ENCODE measurements around the gene TMEM235. TPM values are rescaled to one million over a fixed set of nuclear protein-coding genes. Genes with fewer than 3 reads are reported as not detected.

Gene TMEM235
- total RNA-seq, 3 donors from 2014 or later, result not detected

DNA sequence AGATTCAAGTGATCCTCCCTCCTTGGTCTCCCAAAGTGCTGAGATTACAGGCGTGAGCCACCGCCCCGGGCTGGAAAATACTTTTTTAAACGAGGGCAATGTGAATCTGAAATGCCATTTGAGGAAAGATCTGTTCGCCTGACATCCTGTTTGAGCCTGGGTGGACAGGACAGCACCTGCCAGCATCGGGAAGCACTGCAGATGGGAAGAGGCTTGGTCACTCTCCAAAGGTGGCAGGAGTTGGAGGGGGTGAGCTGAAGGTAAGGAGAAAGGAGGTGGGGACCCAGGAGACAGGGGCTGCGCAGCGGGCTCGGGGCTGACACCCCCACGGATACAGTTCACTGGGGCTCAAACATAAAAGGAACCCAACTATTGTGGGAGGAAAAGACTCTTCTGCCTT, 21.3 kb upstream of the TMEM235 start:
- H3K4me3 ChIP-seq, result no peak overlapping the region
- intact Hi-C loops (cut with DNase I; ENCODE audit: low total_unique reads), result no loop called here
- H3K27me3 ChIP-seq, result no peaks in the 10 kb centered on the region
- no peaks in the 10 kb centered on the region for H3K9me3 ChIP-seq
- no peak for DNase-seq (ENCODE audit: low spot score in 2 of 2)
- no peaks in the 10 kb centered on the region for H3K36me3 ChIP-seq
- peaks cover 3 to 4% of the 10 kb centered on the region in 2 donors for H3K4me1 ChIP-seq
- no peak overlapping the region for H3K27ac ChIP-seq
- TF ChIP-seq POLR2AphosphoS5 (IDR thresholded peaks at IDR 0.05) (no peak), POLR2A (IDR thresholded peaks at IDR 0.05) (no peak)
- TF ChIP-seq, protein P1, sequence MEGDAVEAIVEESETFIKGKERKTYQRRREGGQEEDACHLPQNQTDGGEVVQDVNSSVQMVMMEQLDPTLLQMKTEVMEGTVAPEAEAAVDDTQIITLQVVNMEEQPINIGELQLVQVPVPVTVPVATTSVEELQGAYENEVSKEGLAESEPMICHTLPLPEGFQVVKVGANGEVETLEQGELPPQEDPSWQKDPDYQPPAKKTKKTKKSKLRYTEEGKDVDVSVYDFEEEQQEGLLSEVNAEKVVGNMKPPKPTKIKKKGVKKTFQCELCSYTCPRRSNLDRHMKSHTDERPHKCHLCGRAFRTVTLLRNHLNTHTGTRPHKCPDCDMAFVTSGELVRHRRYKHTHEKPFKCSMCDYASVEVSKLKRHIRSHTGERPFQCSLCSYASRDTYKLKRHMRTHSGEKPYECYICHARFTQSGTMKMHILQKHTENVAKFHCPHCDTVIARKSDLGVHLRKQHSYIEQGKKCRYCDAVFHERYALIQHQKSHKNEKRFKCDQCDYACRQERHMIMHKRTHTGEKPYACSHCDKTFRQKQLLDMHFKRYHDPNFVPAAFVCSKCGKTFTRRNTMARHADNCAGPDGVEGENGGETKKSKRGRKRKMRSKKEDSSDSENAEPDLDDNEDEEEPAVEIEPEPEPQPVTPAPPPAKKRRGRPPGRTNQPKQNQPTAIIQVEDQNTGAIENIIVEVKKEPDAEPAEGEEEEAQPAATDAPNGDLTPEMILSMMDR (IDR thresholded peaks at IDR 0.05), result no peak

DNA sequence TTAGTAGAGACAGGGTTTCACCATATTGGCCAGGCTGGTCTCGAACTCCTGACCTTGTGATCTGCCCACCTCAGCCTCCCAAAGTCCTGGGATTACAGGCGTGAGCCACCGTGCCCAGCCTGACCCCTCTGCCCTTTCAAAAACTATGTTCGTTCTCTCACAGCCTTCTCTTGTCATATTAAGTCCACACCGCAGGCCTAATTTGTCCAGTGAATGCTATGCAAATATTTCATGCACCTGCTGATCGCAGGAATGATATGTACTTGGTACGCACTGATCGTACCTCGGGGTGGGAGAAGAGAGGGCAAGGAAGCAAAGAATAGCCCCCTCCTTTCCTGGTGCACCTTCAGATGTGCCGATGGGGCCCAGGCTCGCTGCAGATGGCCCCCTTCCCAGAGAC, 20.4 kb upstream of the TMEM235 start:
- no peak overlapping the region for H3K27ac ChIP-seq
- peaks cover 3 to 4% of the 10 kb centered on the region in 2 donors for H3K4me1 ChIP-seq
- no peak for DNase-seq (ENCODE audit: low spot score in 2 of 2)
- H3K27me3 ChIP-seq, result no peaks in the 10 kb centered on the region
- no peaks in the 10 kb centered on the region for H3K36me3 ChIP-seq
- no peak overlapping the region for H3K4me3 ChIP-seq
- intact Hi-C loops (cut with DNase I; ENCODE audit: low total_unique reads), result no loop called here
- no peaks in the 10 kb centered on the region for H3K9me3 ChIP-seq
- TF ChIP-seq, protein P1 (IDR thresholded peaks at IDR 0.05), result no peak
- TF ChIP-seq POLR2A (IDR thresholded peaks at IDR 0.05), result no peak
- TF ChIP-seq POLR2AphosphoS5 (IDR thresholded peaks at IDR 0.05), result no peak

DNA sequence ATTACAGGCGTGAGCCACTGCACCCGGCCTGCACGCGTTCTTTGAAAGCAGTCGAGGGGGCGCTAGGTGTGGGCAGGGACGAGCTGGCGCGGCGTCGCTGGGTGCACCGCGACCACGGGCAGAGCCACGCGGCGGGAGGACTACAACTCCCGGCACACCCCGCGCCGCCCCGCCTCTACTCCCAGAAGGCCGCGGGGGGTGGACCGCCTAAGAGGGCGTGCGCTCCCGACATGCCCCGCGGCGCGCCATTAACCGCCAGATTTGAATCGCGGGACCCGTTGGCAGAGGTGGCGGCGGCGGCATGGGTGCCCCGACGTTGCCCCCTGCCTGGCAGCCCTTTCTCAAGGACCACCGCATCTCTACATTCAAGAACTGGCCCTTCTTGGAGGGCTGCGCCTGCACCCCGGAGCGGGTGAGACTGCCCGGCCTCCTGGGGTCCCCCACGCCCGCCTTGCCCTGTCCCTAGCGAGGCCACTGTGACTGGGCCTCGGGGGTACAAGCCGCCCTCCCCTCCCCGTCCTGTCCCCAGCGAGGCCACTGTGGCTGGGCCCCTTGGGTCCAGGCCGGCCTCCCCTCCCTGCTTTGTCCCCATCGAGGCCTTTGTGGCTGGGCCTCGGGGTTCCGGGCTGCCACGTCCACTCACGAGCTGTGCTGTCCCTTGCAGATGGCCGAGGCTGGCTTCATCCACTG, 17.3 kb upstream of the TMEM235 start, which contains the start of gene BIRC5:
BIRC5 (plus strand) TSS at position 238 of the 690 bp plus-strand sequence; CDS start at position 302, 64 bp downstream.
- H3K27ac ChIP-seq, result no peak within 1 kb of the TSS
- intact Hi-C loops (cut with DNase I; ENCODE audit: low total_unique reads), result no loop called here
- H3K9me3 ChIP-seq, result no peaks in the 10 kb centered on the region
- DNase-seq (ENCODE audit: low spot score in 2 of 2), result peak; percentile 73 to 87
- peak within 1 kb of the TSS; percentile 34 to 65 (median 47) for H3K4me3 ChIP-seq
- peaks cover 3 to 4% of the 10 kb centered on the region in 2 donors for H3K4me1 ChIP-seq
- H3K27me3 ChIP-seq, result no peaks in the 10 kb centered on the region
- TF ChIP-seq POLR2A (IDR thresholded peaks at IDR 0.05) (no peak), POLR2AphosphoS5 (IDR thresholded peaks at IDR 0.05) (peak; percentile 17 to 64 (median 47))
- TF ChIP-seq, protein P1 (IDR thresholded peaks at IDR 0.05), result no peak
- no peaks in the 10 kb centered on the region for H3K36me3 ChIP-seq

DNA sequence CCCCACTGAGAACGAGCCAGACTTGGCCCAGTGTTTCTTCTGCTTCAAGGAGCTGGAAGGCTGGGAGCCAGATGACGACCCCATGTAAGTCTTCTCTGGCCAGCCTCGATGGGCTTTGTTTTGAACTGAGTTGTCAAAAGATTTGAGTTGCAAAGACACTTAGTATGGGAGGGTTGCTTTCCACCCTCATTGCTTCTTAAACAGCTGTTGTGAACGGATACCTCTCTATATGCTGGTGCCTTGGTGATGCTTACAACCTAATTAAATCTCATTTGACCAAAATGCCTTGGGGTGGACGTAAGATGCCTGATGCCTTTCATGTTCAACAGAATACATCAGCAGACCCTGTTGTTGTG, 16.7 kb upstream of the TMEM235 start:
- Histone ChIP-seq H3K9me3 (no peaks in the 10 kb centered on the region), H3K27me3 (no peaks in the 10 kb centered on the region), H3K4me1 (peaks cover 3 to 4% of the 10 kb centered on the region in 2 donors), H3K27ac (no peak overlapping the region), H3K36me3 (no peaks in the 10 kb centered on the region), H3K4me3 (peak overlapping the region in 1 of 3 donors; percentile 65)
- intact Hi-C loops (cut with DNase I; ENCODE audit: low total_unique reads), result no loop called here
- TF ChIP-seq POLR2AphosphoS5 (IDR thresholded peaks at IDR 0.05) (no peak), POLR2A (IDR thresholded peaks at IDR 0.05) (no peak)
- TF ChIP-seq, protein P1 (IDR thresholded peaks at IDR 0.05), result no peak
- no peak for DNase-seq (ENCODE audit: low spot score in 2 of 2)

DNA sequence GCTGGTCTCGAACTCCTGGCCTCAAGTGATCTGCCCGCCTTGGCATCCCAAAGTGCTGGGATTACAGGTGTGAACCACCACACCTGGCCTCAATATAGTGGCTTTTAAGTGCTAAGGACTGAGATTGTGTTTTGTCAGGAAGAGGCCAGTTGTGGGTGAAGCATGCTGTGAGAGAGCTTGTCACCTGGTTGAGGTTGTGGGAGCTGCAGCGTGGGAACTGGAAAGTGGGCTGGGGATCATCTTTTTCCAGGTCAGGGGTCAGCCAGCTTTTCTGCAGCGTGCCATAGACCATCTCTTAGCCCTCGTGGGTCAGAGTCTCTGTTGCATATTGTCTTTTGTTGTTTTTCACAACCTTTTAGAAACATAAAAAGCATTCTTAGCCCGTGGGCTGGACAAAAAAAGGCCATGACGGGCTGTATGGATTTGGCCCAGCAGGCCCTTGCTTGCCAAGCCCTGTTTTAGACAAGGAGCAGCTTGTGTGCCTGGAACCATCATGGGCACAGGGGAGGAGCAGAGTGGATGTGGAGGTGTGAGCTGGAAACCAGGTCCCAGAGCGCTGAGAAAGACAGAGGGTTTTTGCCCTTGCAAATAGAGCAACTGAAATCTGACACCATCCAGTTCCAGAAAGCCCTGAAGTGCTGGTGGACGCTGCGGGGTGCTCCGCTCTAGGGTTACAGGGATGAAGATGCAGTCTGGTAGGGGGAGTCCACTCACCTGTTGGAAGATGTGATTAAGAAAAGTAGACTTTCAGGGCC, 11.9 kb upstream of the TMEM235 start:
- intact Hi-C loops (cut with DNase I; ENCODE audit: low total_unique reads), result no loop called here
- TF ChIP-seq POLR2A (IDR thresholded peaks at IDR 0.05) (no peak), POLR2AphosphoS5 (IDR thresholded peaks at IDR 0.05) (no peak)
- H3K27ac ChIP-seq, result no peak overlapping the region

More for the DNA sequence above, 11.9 kb upstream of the TMEM235 start:
- DNase-seq (ENCODE audit: low spot score in 2 of 2), result no peak
- Histone ChIP-seq H3K4me3 (no peak overlapping the region), H3K4me1 (peaks cover 0 to under 1% of the 10 kb centered on the region in 2 donors), H3K27me3 (no peaks in the 10 kb centered on the region), H3K36me3 (no peaks in the 10 kb centered on the region), H3K9me3 (no peaks in the 10 kb centered on the region)
